ENCODE results near the gene IL17RC. TPM values are rescaled to one million over a fixed set of nuclear protein-coding genes. Genes with fewer than 3 reads are reported as not detected.

IL17RC gene
- total RNA-seq, 4 donors from 2014 or later = 40.3 to 60.4 (median 51.3) TPM

- H3K4me1 ChIP-seq = peaks cover 0 to 4% (median under 1%) of the 10 kb centered on the region in 4 donors
- no peak for DNase-seq (ENCODE audit: extremely low spot score)
- no peaks in the 10 kb centered on the region for H3K9me3 ChIP-seq
- H3K36me3 ChIP-seq = no peaks in the 10 kb centered on the region
- H3K27me3 ChIP-seq = no peaks in the 10 kb centered on the region
- TF ChIP-seq POLR2AphosphoS5 (IDR thresholded peaks at IDR 0.05) (no peak), EP300 (IDR thresholded peaks at IDR 0.05) (no peak), POLR2A (IDR thresholded peaks at IDR 0.05; ENCODE audit: low read depth) (no peak)
- TF ChIP-seq, protein P1, sequence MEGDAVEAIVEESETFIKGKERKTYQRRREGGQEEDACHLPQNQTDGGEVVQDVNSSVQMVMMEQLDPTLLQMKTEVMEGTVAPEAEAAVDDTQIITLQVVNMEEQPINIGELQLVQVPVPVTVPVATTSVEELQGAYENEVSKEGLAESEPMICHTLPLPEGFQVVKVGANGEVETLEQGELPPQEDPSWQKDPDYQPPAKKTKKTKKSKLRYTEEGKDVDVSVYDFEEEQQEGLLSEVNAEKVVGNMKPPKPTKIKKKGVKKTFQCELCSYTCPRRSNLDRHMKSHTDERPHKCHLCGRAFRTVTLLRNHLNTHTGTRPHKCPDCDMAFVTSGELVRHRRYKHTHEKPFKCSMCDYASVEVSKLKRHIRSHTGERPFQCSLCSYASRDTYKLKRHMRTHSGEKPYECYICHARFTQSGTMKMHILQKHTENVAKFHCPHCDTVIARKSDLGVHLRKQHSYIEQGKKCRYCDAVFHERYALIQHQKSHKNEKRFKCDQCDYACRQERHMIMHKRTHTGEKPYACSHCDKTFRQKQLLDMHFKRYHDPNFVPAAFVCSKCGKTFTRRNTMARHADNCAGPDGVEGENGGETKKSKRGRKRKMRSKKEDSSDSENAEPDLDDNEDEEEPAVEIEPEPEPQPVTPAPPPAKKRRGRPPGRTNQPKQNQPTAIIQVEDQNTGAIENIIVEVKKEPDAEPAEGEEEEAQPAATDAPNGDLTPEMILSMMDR (IDR thresholded peaks at IDR 0.05) = no peak
- H3K4me3 ChIP-seq = no peak overlapping the region
- intact Hi-C loops (cut with DNase I) = no loop called here
- WGBS = 97% methylated on average over 3 of the region's 3 CpGs
- no peak overlapping the region for H3K27ac ChIP-seq (replicated peaks in 1 of 4)
Measured at GRCh38 chr3:9908286-9908685, 8.6 kb upstream of the IL17RC start.

- no peak overlapping the region for H3K4me3 ChIP-seq
- H3K27me3 ChIP-seq = no peaks in the 10 kb centered on the region
- H3K27ac ChIP-seq (replicated peaks in 1 of 4) = no peak overlapping the region
- no peak for DNase-seq (ENCODE audit: extremely low spot score)
- H3K36me3 ChIP-seq = no peaks in the 10 kb centered on the region
- intact Hi-C loops (cut with DNase I) = no loop called here
- TF ChIP-seq POLR2A (IDR thresholded peaks at IDR 0.05; ENCODE audit: low read depth) = no peak
- TF ChIP-seq POLR2AphosphoS5 (IDR thresholded peaks at IDR 0.05) = no peak
- TF ChIP-seq EP300 (IDR thresholded peaks at IDR 0.05) = no peak
- TF ChIP-seq, protein P1 (IDR thresholded peaks at IDR 0.05) = no peak
- no peaks in the 10 kb centered on the region for H3K9me3 ChIP-seq
- H3K4me1 ChIP-seq = peaks cover 1 to 12% (median 10%) of the 10 kb centered on the region in 4 donors
- 91% methylated on average over 7 of the region's 7 CpGs for WGBS
Measured at GRCh38 chr3:9909221-9910013, 7.5 kb upstream of the IL17RC start.

GRCh38 chr3:9911863-9912262 lies 5.0 kb upstream of the IL17RC start:
- Histone ChIP-seq H3K27ac (replicated peaks in 1 of 4) (no peak overlapping the region), H3K9me3 (no peaks in the 10 kb centered on the region), H3K36me3 (no peaks in the 10 kb centered on the region), H3K4me3 (no peak overlapping the region), H3K27me3 (no peaks in the 10 kb centered on the region), H3K4me1 (peaks cover 20 to 34% (median 33%) of the 10 kb centered on the region in 4 donors)
- no peak for DNase-seq (ENCODE audit: extremely low spot score)
- TF ChIP-seq EP300 (IDR thresholded peaks at IDR 0.05) (no peak), POLR2AphosphoS5 (IDR thresholded peaks at IDR 0.05) (no peak), POLR2A (IDR thresholded peaks at IDR 0.05; ENCODE audit: low read depth) (no peak)
- TF ChIP-seq, protein P1 (IDR thresholded peaks at IDR 0.05) = no peak
- 69% methylated on average over 8 of the region's 8 CpGs for WGBS
- intact Hi-C loops (cut with DNase I) = no loop called here

DNA sequence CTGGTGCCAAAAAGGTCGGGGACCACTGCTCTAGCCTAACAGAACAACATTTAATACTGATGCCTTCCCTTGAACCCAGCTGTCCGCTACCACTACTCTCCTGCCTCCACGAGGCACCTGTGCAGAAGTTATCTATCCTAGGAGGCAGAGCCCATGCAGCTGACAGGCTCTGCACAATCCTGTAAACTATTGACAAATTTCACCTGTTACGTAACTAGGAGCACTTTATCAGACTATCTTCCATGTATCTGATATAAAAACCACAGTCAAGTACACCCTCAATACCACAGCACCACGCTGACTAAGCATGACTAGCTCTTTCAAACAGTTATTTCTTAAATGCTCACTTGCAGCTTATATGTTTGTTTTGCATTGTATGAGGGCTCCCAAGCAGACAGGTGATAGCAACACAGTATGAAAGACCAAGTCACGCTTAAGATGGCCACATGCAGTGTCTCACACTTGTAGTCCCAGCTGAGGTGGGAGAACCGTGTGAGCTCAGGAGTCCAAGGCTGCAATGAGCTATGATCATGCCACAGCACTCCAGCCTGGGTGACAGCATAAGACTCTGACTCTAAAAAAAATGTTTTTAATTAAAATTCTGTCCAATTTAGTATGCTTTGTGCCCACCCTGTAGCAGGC lies 4.5 kb upstream of the IL17RC start:
- no peak for TF ChIP-seq POLR2A (IDR thresholded peaks at IDR 0.05; ENCODE audit: low read depth)
- Histone ChIP-seq H3K9me3 (no peaks in the 10 kb centered on the region), H3K4me3 (no peak overlapping the region), H3K4me1 (peaks cover 22 to 38% (median 37%) of the 10 kb centered on the region in 4 donors), H3K27me3 (no peaks in the 10 kb centered on the region), H3K36me3 (no peaks in the 10 kb centered on the region), H3K27ac (replicated peaks in 1 of 4) (no peak overlapping the region)
- intact Hi-C loops (cut with DNase I) = no loop called here
- no peak for DNase-seq (ENCODE audit: extremely low spot score)
- WGBS = 83% methylated on average over 7 of the region's 7 CpGs

GRCh38 chr3:9913601-9914000 lies 3.3 kb upstream of the IL17RC start:
- peaks cover 33 to 50% (median 49%) of the 10 kb centered on the region in 4 donors for H3K4me1 ChIP-seq
- no peak for TF ChIP-seq EP300 (IDR thresholded peaks at IDR 0.05)
- TF ChIP-seq, protein P1 (IDR thresholded peaks at IDR 0.05) = no peak
- no peak for TF ChIP-seq POLR2AphosphoS5 (IDR thresholded peaks at IDR 0.05)
- TF ChIP-seq POLR2A (IDR thresholded peaks at IDR 0.05; ENCODE audit: low read depth) = no peak
- no peak overlapping the region for H3K4me3 ChIP-seq
- no peak for DNase-seq (ENCODE audit: extremely low spot score)
- no peaks in the 10 kb centered on the region for H3K36me3 ChIP-seq
- 69% methylated on average over 5 of the region's 5 CpGs for WGBS
- no peaks in the 10 kb centered on the region for H3K27me3 ChIP-seq
- H3K9me3 ChIP-seq = no peaks in the 10 kb centered on the region
- intact Hi-C loops (cut with DNase I) = no loop called here
- peak overlapping the region; percentile 88 to 96 (median 94) for H3K27ac ChIP-seq (replicated peaks in 1 of 4)
